IPS-NIHi11 (cell line): ENCODE measurements around the gene PI4KA.
"Not testable (repeated sequence)": the region's sequence is repeated elsewhere in the genome, so short reads cannot be mapped to it uniquely, and the experiment has no call there.

Experiments used
- DNase-seq: peaks from one replicate; pipeline ENCODE4 v3.0.0; 2012; ENCODE audit warnings: mixed read lengths, low spot score

Gene PI4KA

GRCh38 chr22:20847318-20847822 lies 11.2 kb downstream of the PI4KA start:
- DNase-seq: no peak

GRCh38 chr22:20844055-20845037 lies 14.3 kb downstream of the PI4KA start:
- no peak for DNase-seq

GRCh38 chr22:20843501-20843900 lies 15.1 kb downstream of the PI4KA start:
- no peak for DNase-seq

GRCh38 chr22:20840646-20841371 lies 17.8 kb downstream of the PI4KA start:
- DNase-seq: no peak

- DNase-seq: no peak
These were observed 18.6 kb downstream of the PI4KA start for GRCh38 chr22:20839837-20840645.

- not testable (repeated sequence) for DNase-seq
These were observed 19.3 kb downstream of the PI4KA start for GRCh38 chr22:20839354-20839753.

GRCh38 chr22:20836987-20837823 lies 21.4 kb downstream of the PI4KA start:
- DNase-seq: no peak

- no peak for DNase-seq
These were observed 23.9 kb downstream of the PI4KA start for GRCh38 chr22:20834725-20835124.

- no peak for DNase-seq
These were observed 24.4 kb downstream of the PI4KA start for GRCh38 chr22:20834206-20834605.

- no peak for DNase-seq
These were observed 25.4 kb downstream of the PI4KA start for GRCh38 chr22:20833225-20833665.

GRCh38 chr22:20829491-20830134 lies 29.0 kb downstream of the PI4KA start:
- DNase-seq: no peak

GRCh38 chr22:20826373-20827152 lies 32.0 kb downstream of the PI4KA start:
- not testable (repeated sequence) for DNase-seq

GRCh38 chr22:20825624-20826023 lies 33.0 kb downstream of the PI4KA start:
- no peak for DNase-seq

- not testable (repeated sequence) for DNase-seq
These were observed 33.4 kb downstream of the PI4KA start for GRCh38 chr22:20825216-20825615.

- no peak for DNase-seq
These were observed 35.3 kb downstream of the PI4KA start for GRCh38 chr22:20823264-20823663.

GRCh38 chr22:20822240-20822639 lies 36.4 kb downstream of the PI4KA start:
- no peak for DNase-seq

GRCh38 chr22:20821717-20822239 lies 36.8 kb downstream of the PI4KA start:
- DNase-seq: not testable (repeated sequence)

GRCh38 chr22:20819471-20819870 lies 39.1 kb downstream of the PI4KA start:
- no peak for DNase-seq

GRCh38 chr22:20818471-20818870 lies 40.1 kb downstream of the PI4KA start:
- no peak for DNase-seq
